ENCODE measurements around the gene SCNN1A. TPM values are rescaled to one million over a fixed set of nuclear protein-coding genes. Genes with fewer than 3 reads are reported as not detected.
A peak's percentile ranks its signal among the peaks of the same experiment; 100 is the strongest.
"Not testable (repeated sequence)": the region's sequence is repeated elsewhere in the genome, so short reads cannot be mapped to it uniquely, and the experiment has no call there.

Gene SCNN1A
- total RNA-seq, 1 donor from 2014 or later, result 3.3 TPM

- no peak for DNase-seq (ENCODE audit: low spot score)
Observed at GRCh38 chr12:6351622-6352021, 23.7 kb downstream of the SCNN1A start.

GRCh38 chr12:6347367-6348338 is 27.7 kb downstream of the SCNN1A start:
- no peak for DNase-seq (ENCODE audit: low spot score)

- no peak for DNase-seq (ENCODE audit: low spot score)
Observed at GRCh38 chr12:6346942-6347341, 28.4 kb downstream of the SCNN1A start.

GRCh38 chr12:6346235-6346832 is 29.0 kb downstream of the SCNN1A start:
- DNase-seq (ENCODE audit: low spot score), result no peak

- DNase-seq (ENCODE audit: low spot score), result no peak
Observed at GRCh38 chr12:6345319-6346091, 29.9 kb downstream of the SCNN1A start.

- DNase-seq (ENCODE audit: low spot score), result not testable (repeated sequence)
Observed at GRCh38 chr12:6344101-6344660, 31.2 kb downstream of the SCNN1A start.

GRCh38 chr12:6343518-6343917 is 31.8 kb downstream of the SCNN1A start:
- no peak for DNase-seq (ENCODE audit: low spot score)

- DNase-seq (ENCODE audit: low spot score), result no peak
Observed at GRCh38 chr12:6342140-6342889, 33.0 kb downstream of the SCNN1A start.

- no peak for DNase-seq (ENCODE audit: low spot score)
Observed at GRCh38 chr12:6341417-6342139, 33.8 kb downstream of the SCNN1A start, which contains the start of gene TNFRSF1A. TNFRSF1A (minus strand) TSS chr12:6342076; CDS start chr12:6341814, 262 bp downstream.

- no peak for DNase-seq (ENCODE audit: low spot score)
Observed at GRCh38 chr12:6340745-6341416, 34.5 kb downstream of the SCNN1A start.

- no peak for DNase-seq (ENCODE audit: low spot score)
Observed at GRCh38 chr12:6340032-6340638, 35.2 kb downstream of the SCNN1A start.

GRCh38 chr12:6338955-6339354 is 36.4 kb downstream of the SCNN1A start:
- no peak for DNase-seq (ENCODE audit: low spot score)

GRCh38 chr12:6338536-6338935 is 36.8 kb downstream of the SCNN1A start:
- not testable (repeated sequence) for DNase-seq (ENCODE audit: low spot score)

- no peak for DNase-seq (ENCODE audit: low spot score)
Observed at GRCh38 chr12:6337958-6338433, 37.4 kb downstream of the SCNN1A start.

GRCh38 chr12:6336889-6337853 is 38.2 kb downstream of the SCNN1A start:
- DNase-seq (ENCODE audit: low spot score), result no peak

GRCh38 chr12:6336079-6336888 is 39.1 kb downstream of the SCNN1A start:
- DNase-seq (ENCODE audit: low spot score), result peak; percentile 96

Measured in mesenteric fat pad (tissue), 1 donor.